ENCODE data around the gene PHF3. TPM values are rescaled to one million over a fixed set of nuclear protein-coding genes. Genes with fewer than 3 reads are reported as not detected.
"Not testable (repeated sequence)": the region's sequence is repeated elsewhere in the genome, so short reads cannot be mapped to it uniquely, and the experiment has no call there.

Gene PHF3
- total RNA-seq, 3 donors from 2014 or later, result 27.7 to 30.5 (median 28.9) TPM

DNA sequence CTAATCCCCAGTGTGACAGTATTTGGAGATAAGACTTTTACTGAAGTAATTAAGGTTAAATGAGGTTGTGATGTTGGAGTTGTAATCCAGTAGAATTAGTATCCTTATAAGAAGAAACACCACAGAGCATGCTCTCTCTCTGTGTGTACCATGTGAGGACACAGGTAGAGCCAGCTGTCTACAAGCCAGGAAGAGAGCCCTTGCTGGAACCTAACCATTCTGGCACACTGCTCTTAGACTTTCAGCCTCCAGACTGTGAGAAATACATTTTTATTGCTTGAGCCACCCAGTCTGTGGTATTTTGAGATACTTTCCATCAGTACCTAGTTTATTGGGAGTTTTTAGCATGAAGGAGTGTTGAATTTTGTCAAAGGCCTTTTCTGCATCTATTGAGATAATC, 110.2 kb downstream of the PHF3 start:
- peaks cover 9% of the 10 kb centered on the region for H3K9me3 Mint-ChIP-seq
- H3K4me1 Mint-ChIP-seq (ENCODE audit: low read depth), result no peaks in the 10 kb centered on the region
- H3K4me3 Mint-ChIP-seq, result no peak overlapping the region
- peaks cover 17% of the 10 kb centered on the region for H3K36me3 Mint-ChIP-seq (ENCODE audit: insufficient read depth)
- peaks cover 6% of the 10 kb centered on the region for H3K27me3 Mint-ChIP-seq (ENCODE audit: low read depth)
- DNase-seq (no peak), ATAC-seq (no peak)

GRCh38 chr6:63750400-63750799, 114.8 kb downstream of the PHF3 start:
- DNase-seq, result no peak
- Mint-ChIP-seq H3K4me1 (ENCODE audit: low read depth) (no peaks in the 10 kb centered on the region), H3K27me3 (ENCODE audit: low read depth) (peaks cover 4% of the 10 kb centered on the region), H3K9me3 (peaks cover 10% of the 10 kb centered on the region), H3K4me3 (no peak overlapping the region), H3K36me3 (ENCODE audit: insufficient read depth) (peaks cover 17% of the 10 kb centered on the region)
- no peak for ATAC-seq

- peaks cover 17% of the 10 kb centered on the region for H3K9me3 Mint-ChIP-seq
- H3K36me3 Mint-ChIP-seq (ENCODE audit: insufficient read depth); ATAC-seq; H3K4me1 Mint-ChIP-seq (ENCODE audit: low read depth); DNase-seq; H3K27me3 Mint-ChIP-seq (ENCODE audit: low read depth); H3K4me3 Mint-ChIP-seq: not testable (repeated sequence)
Measured at GRCh38 chr6:63757275-63757674, 121.7 kb downstream of the PHF3 start.

- DNase-seq (no peak), ATAC-seq (no peak)
- Mint-ChIP-seq H3K4me1 (ENCODE audit: low read depth) (no peaks in the 10 kb centered on the region), H3K36me3 (ENCODE audit: insufficient read depth) (peaks cover 6% of the 10 kb centered on the region), H3K9me3 (peaks cover 17% of the 10 kb centered on the region), H3K27me3 (ENCODE audit: low read depth) (no peaks in the 10 kb centered on the region), H3K4me3 (no peak overlapping the region)
Measured at GRCh38 chr6:63757826-63758225, 122.2 kb downstream of the PHF3 start.

- ATAC-seq, result no peak
- no peak for DNase-seq
- H3K4me1 Mint-ChIP-seq (ENCODE audit: low read depth), result no peaks in the 10 kb centered on the region
- H3K36me3 Mint-ChIP-seq (ENCODE audit: insufficient read depth), result peaks cover 6% of the 10 kb centered on the region
- H3K27me3 Mint-ChIP-seq (ENCODE audit: low read depth), result peaks cover 2% of the 10 kb centered on the region
- H3K9me3 Mint-ChIP-seq, result peaks cover 17% of the 10 kb centered on the region
- H3K4me3 Mint-ChIP-seq, result no peak overlapping the region
Measured at GRCh38 chr6:63759605-63760105, 124.1 kb downstream of the PHF3 start.

GRCh38 chr6:63760199-63760598, 124.6 kb downstream of the PHF3 start:
- Mint-ChIP-seq H3K9me3 (peaks cover 17% of the 10 kb centered on the region), H3K36me3 (ENCODE audit: insufficient read depth) (peaks cover 6% of the 10 kb centered on the region), H3K4me3 (no peak overlapping the region), H3K4me1 (ENCODE audit: low read depth) (no peaks in the 10 kb centered on the region), H3K27me3 (ENCODE audit: low read depth) (peaks cover 2% of the 10 kb centered on the region)
- ATAC-seq (no peak), DNase-seq (no peak)

- ATAC-seq (no peak), DNase-seq (no peak)
- H3K36me3 Mint-ChIP-seq (ENCODE audit: insufficient read depth), result no peaks in the 10 kb centered on the region
- peaks cover 7% of the 10 kb centered on the region for H3K9me3 Mint-ChIP-seq
- H3K27me3 Mint-ChIP-seq (ENCODE audit: low read depth), result peaks cover 9% of the 10 kb centered on the region
- H3K4me3 Mint-ChIP-seq, result no peak overlapping the region
- H3K4me1 Mint-ChIP-seq (ENCODE audit: low read depth), result no peaks in the 10 kb centered on the region
Measured at GRCh38 chr6:63764318-63764916, 128.8 kb downstream of the PHF3 start.

Other genes starting within 250 kb of the PHF3 start
- 10 to 100 TPM; 64.2 to 71.1 (median 70.3) TPM for gene PTP4A1, start 63.3 kb upstream of the PHF3 start, total RNA-seq

All from activated T-cell treated with anti-CD3 and anti-CD28 coated beads, Interleukin-2, amount 50 U/mL, for 4 hours (primary cell).